ENCODE results near the gene PALMD. TPM values are rescaled to one million over a fixed set of nuclear protein-coding genes. Genes with fewer than 3 reads are reported as not detected.
A peak's percentile ranks its signal among the peaks of the same experiment; 100 is the strongest.

PALMD gene
- total RNA-seq, 1 experiment from 2014 or later = not detected

GRCh38 chr1:99650773-99651437 lies 5.0 kb downstream of the PALMD start:
- H3K4me2 ChIP-seq (ENCODE audit: insufficient read depth, insufficient read length, low read length) = no peak overlapping the region

More at GRCh38 chr1:99650773-99651437, 5.0 kb downstream of the PALMD start:
- no peak overlapping the region for H3K23ac ChIP-seq (ENCODE audit: insufficient read length, low read depth, low read length)
- WGBS (ENCODE audit: extremely low coverage, insufficient read length, low lambda C conversion rate) = no CpG with 5 or more reads among the region's 3 CpGs
- no peak overlapping the region for H4K5ac ChIP-seq (ENCODE audit: insufficient read length, low read depth, low read length)
- H2BK5ac ChIP-seq (ENCODE audit: insufficient read length, low read length) = no peak overlapping the region
- H3K4me1 Mint-ChIP-seq = peaks cover 45 to 47% of the 10 kb centered on the region in 2 experiments
- no peak overlapping the region for H3K27ac ChIP-seq (ENCODE audit: insufficient read length, low read depth, low read length)
- H4K20me1 ChIP-seq (ENCODE audit: control insufficient read depth, insufficient read depth, insufficient read length) = no peaks in the 10 kb centered on the region
- peak overlapping the region in 1 of 3 experiments; percentile 24; a peak in 2 of 7 replicates for H3K27ac Mint-ChIP-seq
- no peaks in the 10 kb centered on the region for H3K9me3 ChIP-seq (ENCODE audit: control insufficient read depth, low read depth, low read length)
- H3K4me1 ChIP-seq (ENCODE audit: insufficient read depth, low read length) = peaks cover 4% of the 10 kb centered on the region
- DNase-seq = no peak
- H3K14ac ChIP-seq (ENCODE audit: insufficient read depth, low read length) = no peak overlapping the region
- no peak overlapping the region for H2AK5ac ChIP-seq (ENCODE audit: insufficient read length, low read length)
- TF ChIP-seq, protein P1, sequence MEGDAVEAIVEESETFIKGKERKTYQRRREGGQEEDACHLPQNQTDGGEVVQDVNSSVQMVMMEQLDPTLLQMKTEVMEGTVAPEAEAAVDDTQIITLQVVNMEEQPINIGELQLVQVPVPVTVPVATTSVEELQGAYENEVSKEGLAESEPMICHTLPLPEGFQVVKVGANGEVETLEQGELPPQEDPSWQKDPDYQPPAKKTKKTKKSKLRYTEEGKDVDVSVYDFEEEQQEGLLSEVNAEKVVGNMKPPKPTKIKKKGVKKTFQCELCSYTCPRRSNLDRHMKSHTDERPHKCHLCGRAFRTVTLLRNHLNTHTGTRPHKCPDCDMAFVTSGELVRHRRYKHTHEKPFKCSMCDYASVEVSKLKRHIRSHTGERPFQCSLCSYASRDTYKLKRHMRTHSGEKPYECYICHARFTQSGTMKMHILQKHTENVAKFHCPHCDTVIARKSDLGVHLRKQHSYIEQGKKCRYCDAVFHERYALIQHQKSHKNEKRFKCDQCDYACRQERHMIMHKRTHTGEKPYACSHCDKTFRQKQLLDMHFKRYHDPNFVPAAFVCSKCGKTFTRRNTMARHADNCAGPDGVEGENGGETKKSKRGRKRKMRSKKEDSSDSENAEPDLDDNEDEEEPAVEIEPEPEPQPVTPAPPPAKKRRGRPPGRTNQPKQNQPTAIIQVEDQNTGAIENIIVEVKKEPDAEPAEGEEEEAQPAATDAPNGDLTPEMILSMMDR (conservative IDR thresholded peaks at IDR 0.05) = no peak
- no peak overlapping the region for H2BK120ac ChIP-seq (ENCODE audit: low read depth, low read length, poor library complexity, severe bottlenecking)
- no peak overlapping the region for H3K18ac ChIP-seq (ENCODE audit: insufficient read length, low read depth, low read length)
- no peak overlapping the region for H4K8ac ChIP-seq (replicated peaks; ENCODE audit: insufficient read length, low read depth, low read length)
- H3K36me3 Mint-ChIP-seq (ENCODE audit: insufficient read depth in 1 of 3, low read depth in 3 of 3) = no peaks in the 10 kb centered on the region
- no peak overlapping the region for H3T11ph ChIP-seq (ENCODE audit: low read length)
- no peaks in the 10 kb centered on the region for H3K23me2 ChIP-seq (ENCODE audit: insufficient read length, low read depth, low read length, poor library complexity, severe bottlenecking)
- H2AFZ ChIP-seq (ENCODE audit: low read length) = no peak overlapping the region
- H3K79me2 ChIP-seq (ENCODE audit: insufficient read depth, low read length) = no peaks in the 10 kb centered on the region
- no peak overlapping the region for H2BK20ac ChIP-seq (ENCODE audit: low read depth, low read length, poor library complexity, severe bottlenecking)
- no peak overlapping the region for H4K91ac ChIP-seq (ENCODE audit: insufficient read length, low read depth, low read length)
- H3K4me3 Mint-ChIP-seq = no peak overlapping the region; a peak in 1 of 5 replicates
- no peaks in the 10 kb centered on the region for H3K27me3 ChIP-seq (ENCODE audit: insufficient read depth, low read length)
- no peaks in the 10 kb centered on the region for H3K9me3 Mint-ChIP-seq
- no peaks in the 10 kb centered on the region; the same call in 1 of the 2 replicates for H3K27me3 Mint-ChIP-seq (ENCODE audit: low read depth)
- no peak overlapping the region for H3K4ac ChIP-seq (ENCODE audit: low read depth, low read length)
- no peaks in the 10 kb centered on the region for H3K79me1 ChIP-seq (ENCODE audit: insufficient read depth, low read depth, low read length, poor library complexity, severe bottlenecking)
- H3K9ac ChIP-seq (ENCODE audit: extremely low read depth, insufficient read length, low read length) = no peak overlapping the region
- no peak overlapping the region for H2BK15ac ChIP-seq (ENCODE audit: low read depth, low read length)
- peak overlapping the region; percentile 57 for H2BK12ac ChIP-seq (ENCODE audit: insufficient read length, low read depth, low read length)
- H3K56ac ChIP-seq (ENCODE audit: insufficient read length, low read depth, low read length) = no peak overlapping the region

Measured in H9 (cell line).